Loucy (cell line): Measurements from ENCODE around the gene ATP2A2.

ENCODE experiments used
- EZH2phosphoT487 ChIP-seq: fragments of 200-600 bp; IDR thresholded peaks from 2 replicates; pipeline ENCODE4 v1.6.1; 2018; ENCODE audit warnings: antibody characterized with exemption, mild to moderate bottlenecking, moderate library complexity, borderline replicate concordance
- TF ChIP-seq, protein P1 (sequence below): fragments of 200-600 bp; sonication (generic); conservative IDR thresholded peaks from 2 replicates; pipeline ENCODE4 v1.5.1; 2014; ENCODE audit warnings: mild to moderate bottlenecking, antibody characterized with exemption, low read length

DNA sequence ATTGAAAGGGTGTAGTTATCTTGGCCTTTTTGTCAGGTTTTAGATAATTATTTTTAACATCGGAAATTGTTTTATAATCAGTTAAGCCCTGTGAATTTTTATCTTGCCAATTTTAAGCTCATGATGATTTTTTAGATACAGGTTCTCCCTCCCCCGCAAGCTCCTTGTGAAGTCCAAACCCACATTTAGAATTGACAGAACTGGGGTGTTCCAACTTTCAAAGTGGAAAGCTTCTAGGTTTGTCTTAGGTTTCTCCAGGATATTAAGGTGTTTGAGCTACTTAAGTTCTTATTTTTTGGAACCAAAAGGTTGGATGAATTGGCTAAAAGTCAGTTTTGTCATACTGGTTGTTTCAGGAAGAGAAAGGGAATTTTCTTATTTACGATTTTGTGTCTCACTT is 49.1 kb downstream of the ATP2A2 start:
- TF ChIP-seq, protein P1, sequence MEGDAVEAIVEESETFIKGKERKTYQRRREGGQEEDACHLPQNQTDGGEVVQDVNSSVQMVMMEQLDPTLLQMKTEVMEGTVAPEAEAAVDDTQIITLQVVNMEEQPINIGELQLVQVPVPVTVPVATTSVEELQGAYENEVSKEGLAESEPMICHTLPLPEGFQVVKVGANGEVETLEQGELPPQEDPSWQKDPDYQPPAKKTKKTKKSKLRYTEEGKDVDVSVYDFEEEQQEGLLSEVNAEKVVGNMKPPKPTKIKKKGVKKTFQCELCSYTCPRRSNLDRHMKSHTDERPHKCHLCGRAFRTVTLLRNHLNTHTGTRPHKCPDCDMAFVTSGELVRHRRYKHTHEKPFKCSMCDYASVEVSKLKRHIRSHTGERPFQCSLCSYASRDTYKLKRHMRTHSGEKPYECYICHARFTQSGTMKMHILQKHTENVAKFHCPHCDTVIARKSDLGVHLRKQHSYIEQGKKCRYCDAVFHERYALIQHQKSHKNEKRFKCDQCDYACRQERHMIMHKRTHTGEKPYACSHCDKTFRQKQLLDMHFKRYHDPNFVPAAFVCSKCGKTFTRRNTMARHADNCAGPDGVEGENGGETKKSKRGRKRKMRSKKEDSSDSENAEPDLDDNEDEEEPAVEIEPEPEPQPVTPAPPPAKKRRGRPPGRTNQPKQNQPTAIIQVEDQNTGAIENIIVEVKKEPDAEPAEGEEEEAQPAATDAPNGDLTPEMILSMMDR, result no peak
- no peak for TF ChIP-seq EZH2phosphoT487
